ENCODE data around the gene CSH2.

CSH2 gene

GRCh38 chr17:63826468-63827001 is 46.9 kb downstream of the CSH2 start:
- TF ChIP-seq ISL1 (CRISPR knock-in tag; IDR thresholded peaks at IDR 0.05): no peak
- TF ChIP-seq PATZ1 (CRISPR knock-in tag; IDR thresholded peaks at IDR 0.05; ENCODE audit: borderline replicate concordance): peak; percentile 15; the same call in 1 of the 2 replicates
- TF ChIP-seq TOX (CRISPR knock-in tag; IDR thresholded peaks at IDR 0.05; ENCODE audit: borderline replicate concordance): no peak
- ATAC-seq: peak; percentile 20

GRCh38 chr17:63824362-63824761 is 49.1 kb downstream of the CSH2 start:
- TF ChIP-seq ZFP30 (CRISPR knock-in tag; IDR thresholded peaks at IDR 0.05) (no peak), ZNF565 (CRISPR knock-in tag; conservative IDR thresholded peaks at IDR 0.05; ENCODE audit: low read depth) (no peak), SNAI2 (CRISPR knock-in tag; IDR thresholded peaks at IDR 0.05) (no peak), ESRRG (CRISPR knock-in tag; IDR thresholded peaks at IDR 0.05) (no peak), RARB (CRISPR knock-in tag; IDR thresholded peaks at IDR 0.05) (no peak), TOX (CRISPR knock-in tag; IDR thresholded peaks at IDR 0.05; ENCODE audit: borderline replicate concordance) (no peak), ZNF70 (CRISPR knock-in tag; IDR thresholded peaks at IDR 0.05) (no peak), ZFP3 (CRISPR knock-in tag; IDR thresholded peaks at IDR 0.05) (no peak), CSDC2 (CRISPR knock-in tag; IDR thresholded peaks at IDR 0.05) (no peak), ARNTL (CRISPR knock-in tag; IDR thresholded peaks at IDR 0.05; ENCODE audit: borderline replicate concordance, low read depth) (no peak), ZNF8 (CRISPR knock-in tag; IDR thresholded peaks at IDR 0.05) (no peak)
- TF ChIP-seq, protein P1, sequence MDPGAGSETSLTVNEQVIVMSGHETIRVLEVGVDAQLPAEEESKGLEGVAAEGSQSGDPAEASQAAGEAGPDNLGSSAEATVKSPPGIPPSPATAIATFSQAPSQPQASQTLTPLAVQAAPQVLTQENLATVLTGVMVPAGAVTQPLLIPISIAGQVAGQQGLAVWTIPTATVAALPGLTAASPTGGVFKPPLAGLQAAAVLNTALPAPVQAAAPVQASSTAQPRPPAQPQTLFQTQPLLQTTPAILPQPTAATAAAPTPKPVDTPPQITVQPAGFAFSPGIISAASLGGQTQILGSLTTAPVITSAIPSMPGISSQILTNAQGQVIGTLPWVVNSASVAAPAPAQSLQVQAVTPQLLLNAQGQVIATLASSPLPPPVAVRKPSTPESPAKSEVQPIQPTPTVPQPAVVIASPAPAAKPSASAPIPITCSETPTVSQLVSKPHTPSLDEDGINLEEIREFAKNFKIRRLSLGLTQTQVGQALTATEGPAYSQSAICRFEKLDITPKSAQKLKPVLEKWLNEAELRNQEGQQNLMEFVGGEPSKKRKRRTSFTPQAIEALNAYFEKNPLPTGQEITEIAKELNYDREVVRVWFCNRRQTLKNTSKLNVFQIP (CRISPR knock-in tag; IDR thresholded peaks at IDR 0.05; ENCODE audit: borderline replicate concordance, low read depth): no peak
- TF ChIP-seq, protein P2, sequence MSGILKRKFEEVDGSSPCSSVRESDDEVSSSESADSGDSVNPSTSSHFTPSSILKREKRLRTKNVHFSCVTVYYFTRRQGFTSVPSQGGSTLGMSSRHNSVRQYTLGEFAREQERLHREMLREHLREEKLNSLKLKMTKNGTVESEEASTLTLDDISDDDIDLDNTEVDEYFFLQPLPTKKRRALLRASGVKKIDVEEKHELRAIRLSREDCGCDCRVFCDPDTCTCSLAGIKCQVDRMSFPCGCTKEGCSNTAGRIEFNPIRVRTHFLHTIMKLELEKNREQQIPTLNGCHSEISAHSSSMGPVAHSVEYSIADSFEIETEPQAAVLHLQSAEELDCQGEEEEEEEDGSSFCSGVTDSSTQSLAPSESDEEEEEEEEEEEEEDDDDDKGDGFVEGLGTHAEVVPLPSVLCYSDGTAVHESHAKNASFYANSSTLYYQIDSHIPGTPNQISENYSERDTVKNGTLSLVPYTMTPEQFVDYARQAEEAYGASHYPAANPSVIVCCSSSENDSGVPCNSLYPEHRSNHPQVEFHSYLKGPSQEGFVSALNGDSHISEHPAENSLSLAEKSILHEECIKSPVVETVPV (CRISPR knock-in tag; IDR thresholded peaks at IDR 0.05): no peak
- TF ChIP-seq, protein P3, sequence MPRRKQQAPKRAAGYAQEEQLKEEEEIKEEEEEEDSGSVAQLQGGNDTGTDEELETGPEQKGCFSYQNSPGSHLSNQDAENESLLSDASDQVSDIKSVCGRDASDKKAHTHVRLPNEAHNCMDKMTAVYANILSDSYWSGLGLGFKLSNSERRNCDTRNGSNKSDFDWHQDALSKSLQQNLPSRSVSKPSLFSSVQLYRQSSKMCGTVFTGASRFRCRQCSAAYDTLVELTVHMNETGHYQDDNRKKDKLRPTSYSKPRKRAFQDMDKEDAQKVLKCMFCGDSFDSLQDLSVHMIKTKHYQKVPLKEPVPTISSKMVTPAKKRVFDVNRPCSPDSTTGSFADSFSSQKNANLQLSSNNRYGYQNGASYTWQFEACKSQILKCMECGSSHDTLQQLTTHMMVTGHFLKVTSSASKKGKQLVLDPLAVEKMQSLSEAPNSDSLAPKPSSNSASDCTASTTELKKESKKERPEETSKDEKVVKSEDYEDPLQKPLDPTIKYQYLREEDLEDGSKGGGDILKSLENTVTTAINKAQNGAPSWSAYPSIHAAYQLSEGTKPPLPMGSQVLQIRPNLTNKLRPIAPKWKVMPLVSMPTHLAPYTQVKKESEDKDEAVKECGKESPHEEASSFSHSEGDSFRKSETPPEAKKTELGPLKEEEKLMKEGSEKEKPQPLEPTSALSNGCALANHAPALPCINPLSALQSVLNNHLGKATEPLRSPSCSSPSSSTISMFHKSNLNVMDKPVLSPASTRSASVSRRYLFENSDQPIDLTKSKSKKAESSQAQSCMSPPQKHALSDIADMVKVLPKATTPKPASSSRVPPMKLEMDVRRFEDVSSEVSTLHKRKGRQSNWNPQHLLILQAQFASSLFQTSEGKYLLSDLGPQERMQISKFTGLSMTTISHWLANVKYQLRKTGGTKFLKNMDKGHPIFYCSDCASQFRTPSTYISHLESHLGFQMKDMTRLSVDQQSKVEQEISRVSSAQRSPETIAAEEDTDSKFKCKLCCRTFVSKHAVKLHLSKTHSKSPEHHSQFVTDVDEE (CRISPR knock-in tag; IDR thresholded peaks at IDR 0.05): no peak

GRCh38 chr17:63823659-63824331 is 49.7 kb downstream of the CSH2 start:
- ATAC-seq: no peak
- TF ChIP-seq ZNF70 (CRISPR knock-in tag; IDR thresholded peaks at IDR 0.05) (no peak), ZFP3 (CRISPR knock-in tag; IDR thresholded peaks at IDR 0.05) (no peak), CSDC2 (CRISPR knock-in tag; IDR thresholded peaks at IDR 0.05) (no peak), BACH2 (CRISPR knock-in tag; IDR thresholded peaks at IDR 0.05; ENCODE audit: borderline replicate concordance) (no peak), GLIS3 (CRISPR knock-in tag; IDR thresholded peaks at IDR 0.05) (no peak), ZC3H10 (CRISPR knock-in tag; IDR thresholded peaks at IDR 0.05) (no peak), CREB5 (CRISPR knock-in tag; IDR thresholded peaks at IDR 0.05; ENCODE audit: low read depth) (no peak), ZNF8 (CRISPR knock-in tag; IDR thresholded peaks at IDR 0.05) (no peak), ARNTL (CRISPR knock-in tag; IDR thresholded peaks at IDR 0.05; ENCODE audit: borderline replicate concordance, low read depth) (no peak), TCF4 (CRISPR knock-in tag; IDR thresholded peaks at IDR 0.05; ENCODE audit: borderline replicate concordance) (no peak)
- TF ChIP-seq, protein P3 (CRISPR knock-in tag; IDR thresholded peaks at IDR 0.05): no peak
- TF ChIP-seq, protein P2 (CRISPR knock-in tag; IDR thresholded peaks at IDR 0.05): no peak
- TF ChIP-seq, protein P1 (CRISPR knock-in tag; IDR thresholded peaks at IDR 0.05; ENCODE audit: borderline replicate concordance, low read depth): no peak

More at GRCh38 chr17:63824362-63824761, 49.1 kb downstream of the CSH2 start:
- ATAC-seq: no peak
